PC-9 (cell line): ENCODE measurements around the gene ZDHHC18. TPM values are rescaled to one million over a fixed set of nuclear protein-coding genes. Genes with fewer than 3 reads are reported as not detected.

Experiments used
- BruUV-seq: library from RNA; stranded (reverse); fragments of 400-500 nt; replicated peaks from 2 replicates; lab custom pipeline; 2021; lab: Mats Ljungman, UMichigan
- CTCF ChIA-PET: fragments of 300-600 bp; sonication (Branson Sonifier 250); formaldehyde crosslinking; loops from one replicate; lab custom pipeline; 2022; ENCODE audit warnings: antibody characterized with exemption; lab: Charles Lee
- POLR2A ChIA-PET: fragments of 300-600 bp; sonication (Branson Sonifier 250); formaldehyde crosslinking; loops from one replicate; lab custom pipeline; 2022; ENCODE audit warnings: antibody characterized with exemption; ENCODE audit not compliant: unreplicated experiment; lab: Charles Lee
- DNase-seq, 2 experiments: peaks; one replicate each; pipeline versions ENCODE4 v3.0.0 to v3.0.0-alpha.2; 2015 to 2022; ENCODE audit warnings: mixed read lengths in 1 of 2
- H2AFZ ChIP-seq: fragments of 200-600 bp; sonication (generic); 2 replicates; pipeline ENCODE4 v1.8.1; 2017; ENCODE audit warnings: antibody characterized with exemption
- H3F3A ChIP-seq: fragments of 200-600 bp; sonication (generic); 2 replicates; pipeline ENCODE4 v1.8.1; 2017; ENCODE audit warnings: antibody characterized with exemption, mild to moderate bottlenecking, low read depth; ENCODE audit not compliant: insufficient read depth
- H3K27ac ChIP-seq: fragments of 200-600 bp; sonication (generic); 2 replicates; pipeline ENCODE4 v1.6.1; 2016; ENCODE audit warnings: mixed run types
- H3K27me3 ChIP-seq: fragments of 200-600 bp; sonication (generic); 2 replicates; pipeline ENCODE4 v1.6.1; 2016; ENCODE audit warnings: low read depth, mixed run types; ENCODE audit not compliant: insufficient read depth
- H3K36me3 ChIP-seq: fragments of 200-600 bp; sonication (generic); 2 replicates; pipeline ENCODE4 v1.6.1; 2016; ENCODE audit warnings: low read depth, mixed run types
- H3K4me1 ChIP-seq: fragments of 200-600 bp; sonication (generic); replicated peaks from 2 replicates; pipeline ENCODE4 v1.6.1; 2016; ENCODE audit warnings: mixed run types; ENCODE audit not compliant: insufficient read depth
- H3K4me2 ChIP-seq: fragments of 200-600 bp; sonication (generic); 2 replicates; pipeline ENCODE4 v1.6.1; 2017; ENCODE audit warnings: mixed run types
- H3K4me3 ChIP-seq: fragments of 200-600 bp; sonication (generic); 2 replicates; pipeline ENCODE4 v1.6.1; 2016; ENCODE audit warnings: mixed run types
- H3K79me2 ChIP-seq: fragments of 200-600 bp; sonication (generic); 2 replicates; pipeline ENCODE4 v1.6.1; 2017; ENCODE audit warnings: low read depth, mixed run types
- H3K9me2 ChIP-seq: fragments of 200-600 bp; sonication (generic); 2 replicates; pipeline ENCODE4 v1.8.1; 2017; ENCODE audit warnings: mild to moderate bottlenecking; ENCODE audit not compliant: insufficient read depth
- H3K9me3 ChIP-seq: fragments of 200-600 bp; sonication (generic); 2 replicates; pipeline ENCODE4 v1.8.1; 2016; ENCODE audit warnings: low read depth; ENCODE audit not compliant: insufficient read depth
- H4K20me1 ChIP-seq: fragments of 200-600 bp; sonication (generic); 2 replicates; pipeline ENCODE4 v1.8.1; 2017; ENCODE audit not compliant: insufficient read depth
- CTCF ChIP-seq: fragments of 200-600 bp; sonication (generic); conservative IDR thresholded peaks from 2 replicates; pipeline ENCODE4 v1.6.1; 2017; ENCODE audit warnings: mixed run types, antibody characterized with exemption, mild to moderate bottlenecking, moderate library complexity
- EZH2 ChIP-seq: fragments of 200-600 bp; sonication (generic); IDR thresholded peaks from 2 replicates; pipeline ENCODE4 v1.8.0; 2017; ENCODE audit warnings: antibody characterized with exemption, low read depth
- intact Hi-C: fragments of 100-400 bp; cut with micrococcal nuclease; formaldehyde crosslinking; loops from one replicate; pipeline ENCODE4 v1.10.0; 2022; ENCODE audit not compliant: unreplicated experiment
- total RNA-seq: library from RNA; stranded (reverse); gene quantifications from 2 replicates; pipeline ENCODE4 v1.2.3, GENCODE V29; 2021

Gene ZDHHC18
- total RNA-seq, 1 experiment from 2014 or later, result 36.1 TPM

- CTCF ChIA-PET, result no interaction called here
- Histone ChIP-seq H3K36me3 (no peaks in the 10 kb centered on the region; the same call in 1 of the 2 replicates), H4K20me1 (no peaks in the 10 kb centered on the region), H3K4me1 (no peaks in the 10 kb centered on the region), H2AFZ (no peak overlapping the region), H3K9me3 (no peaks in the 10 kb centered on the region), H3K27ac (no peak overlapping the region), H3K79me2 (no peaks in the 10 kb centered on the region), H3K27me3 (no peaks in the 10 kb centered on the region), H3K4me3 (no peak overlapping the region), H3K9me2 (no peaks in the 10 kb centered on the region), H3F3A (peaks cover 4% of the 10 kb centered on the region; the same call in 1 of the 2 replicates), H3K4me2 (no peak overlapping the region)
- no peak for DNase-seq
- TF ChIP-seq CTCF (no peak), EZH2 (no peak)
- BruUV-seq, result no TSS peak
- intact Hi-C loops, result no loop called here
- POLR2A ChIA-PET, result interaction anchor here (0.6 kb wide), 1 partner anchor 1457 kb away, joined by 3 read pairs; no protein-coding TSS in a partner anchor
Measured at GRCh38 chr1:26882696-26883463, 56.4 kb downstream of the ZDHHC18 start.

GRCh38 chr1:26887125-26887524 is 60.6 kb downstream of the ZDHHC18 start:
- H3K79me2 ChIP-seq, result peaks cover 19% of the 10 kb centered on the region
- H3F3A ChIP-seq, result peaks cover 8% of the 10 kb centered on the region; the same call in 1 of the 2 replicates
- no peak for DNase-seq
- H3K4me2 ChIP-seq, result no peak overlapping the region
- H3K9me2 ChIP-seq, result no peaks in the 10 kb centered on the region
- no peak for TF ChIP-seq EZH2
- peak; percentile 57 for TF ChIP-seq CTCF
- H3K27me3 ChIP-seq, result no peaks in the 10 kb centered on the region
- no peak overlapping the region for H3K27ac ChIP-seq
- no peaks in the 10 kb centered on the region for H3K9me3 ChIP-seq
- no TSS peak for BruUV-seq
- 0 out of 2 replicates have a peak, but pooled peaks cover 10% of the 10 kb centered on the region for H3K4me1 ChIP-seq
- no peaks in the 10 kb centered on the region; the same call in 1 of the 2 replicates for H3K36me3 ChIP-seq
- POLR2A ChIA-PET, result interaction anchor here (0.8 kb wide), 1 partner anchor 405 kb away, joined by 9 read pairs; no protein-coding TSS in a partner anchor
- no peak overlapping the region for H3K4me3 ChIP-seq
- H4K20me1 ChIP-seq, result no peaks in the 10 kb centered on the region
- no peak overlapping the region for H2AFZ ChIP-seq
- CTCF ChIA-PET, result interaction anchor here (1.0 kb wide), 1 partner anchor 22 kb away, joined by 8 read pairs; no protein-coding TSS in a partner anchor
- intact Hi-C loops, result no loop called here

GRCh38 chr1:26888231-26888630 is 61.7 kb downstream of the ZDHHC18 start:
- 0 out of 2 replicates have a peak, but pooled peaks cover 10% of the 10 kb centered on the region for H3K4me1 ChIP-seq
- no peak for TF ChIP-seq CTCF
- no peak for TF ChIP-seq EZH2
- H4K20me1 ChIP-seq, result no peaks in the 10 kb centered on the region
- H3K79me2 ChIP-seq, result peaks cover 19% of the 10 kb centered on the region
- H3K27ac ChIP-seq, result no peak overlapping the region
- no peaks in the 10 kb centered on the region; the same call in 1 of the 2 replicates for H3K36me3 ChIP-seq
- H3F3A ChIP-seq, result peaks cover 8% of the 10 kb centered on the region; the same call in 1 of the 2 replicates
- H3K4me3 ChIP-seq, result no peak overlapping the region
- H2AFZ ChIP-seq, result no peak overlapping the region
- CTCF ChIA-PET, result interaction anchor here (0.9 kb wide), 1 partner anchor 284 kb away, joined by 4 read pairs; no protein-coding TSS in a partner anchor
- H3K9me3 ChIP-seq, result no peaks in the 10 kb centered on the region
- intact Hi-C loops, result no loop called here
- no TSS peak for BruUV-seq
- H3K9me2 ChIP-seq, result no peaks in the 10 kb centered on the region
- H3K4me2 ChIP-seq, result 0 out of 2 replicates have a peak overlapping the region, but pooled peaks have one; percentile 93
- POLR2A ChIA-PET, result interaction anchor here (0.7 kb wide), 1 partner anchor 77 kb away, joined by 13 read pairs; no protein-coding TSS in a partner anchor
- H3K27me3 ChIP-seq, result no peaks in the 10 kb centered on the region
- no peak for DNase-seq
